ENCODE data around the gene CLN3.
"Not testable (repeated sequence)": the region's sequence is repeated elsewhere in the genome, so short reads cannot be mapped to it uniquely, and the experiment has no call there.

Gene CLN3

DNA sequence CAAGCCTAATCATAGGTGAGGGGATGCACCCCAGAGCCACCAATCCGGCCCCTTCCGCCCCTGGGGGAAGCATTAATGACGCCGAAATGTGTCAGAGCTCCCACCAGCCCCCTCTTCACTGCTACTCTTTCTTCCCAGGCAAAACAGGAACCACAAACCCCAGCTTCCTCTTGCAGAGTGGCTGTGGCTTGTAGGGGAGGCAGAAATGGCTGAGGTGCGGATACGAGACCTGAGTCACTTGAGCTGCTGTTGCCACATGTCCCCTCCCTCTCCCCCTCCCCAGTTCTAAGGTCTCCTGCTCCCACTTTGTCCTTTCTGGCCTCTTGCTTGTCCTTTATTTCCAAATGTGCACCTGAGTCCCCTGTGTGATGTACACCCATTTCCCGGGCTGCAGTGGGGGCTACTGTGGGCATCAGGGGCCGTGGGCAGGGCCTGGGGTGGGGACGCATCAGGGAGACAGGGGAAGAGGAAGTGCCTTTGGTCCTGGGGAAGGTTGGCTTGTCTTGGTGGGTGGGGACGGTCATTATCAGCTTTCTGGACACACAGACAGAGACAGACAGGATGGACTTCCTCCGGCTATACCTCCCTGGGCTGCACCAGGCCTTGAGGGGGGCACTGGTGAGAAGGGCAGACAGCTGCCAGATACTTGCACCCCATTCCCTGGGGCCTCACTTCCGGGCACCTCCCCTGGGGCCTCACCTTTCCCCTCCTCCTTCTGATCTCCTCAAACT is 2.4 kb upstream of the CLN3 start, which contains the start of gene APOBR:
APOBR (plus strand) TSS at position 523 of the 731 bp plus-strand sequence; CDS start at position 562, 39 bp downstream.
- DNase-seq: peak; percentile 97

DNA sequence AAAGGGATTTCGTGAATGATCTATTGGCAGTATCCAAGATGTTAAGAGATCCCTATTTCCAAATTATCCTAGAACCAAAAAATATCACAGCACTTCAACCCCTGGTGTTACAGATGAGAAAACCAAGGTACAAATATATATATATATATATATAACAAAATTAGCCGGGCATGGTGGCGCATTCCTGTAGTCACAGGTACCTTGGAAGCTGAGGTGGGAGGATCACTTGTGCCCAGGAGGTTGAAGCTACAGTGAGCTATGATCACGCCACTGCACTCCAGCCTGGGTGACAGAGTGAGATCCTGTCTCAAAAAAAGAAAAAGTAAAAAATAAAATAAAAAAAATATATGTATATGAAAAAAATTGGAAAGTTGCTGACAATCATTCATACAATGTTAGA is 637 bp upstream of the CLN3 start:
- no peak for DNase-seq

- no peak for DNase-seq
Measured at GRCh38 chr16:28491230-28491969, 474 bp downstream of the CLN3 start.

GRCh38 chr16:28486266-28486665 is 5.6 kb downstream of the CLN3 start:
- DNase-seq: no peak

GRCh38 chr16:28483361-28483760 is 8.5 kb downstream of the CLN3 start:
- DNase-seq: not testable (repeated sequence)

DNA sequence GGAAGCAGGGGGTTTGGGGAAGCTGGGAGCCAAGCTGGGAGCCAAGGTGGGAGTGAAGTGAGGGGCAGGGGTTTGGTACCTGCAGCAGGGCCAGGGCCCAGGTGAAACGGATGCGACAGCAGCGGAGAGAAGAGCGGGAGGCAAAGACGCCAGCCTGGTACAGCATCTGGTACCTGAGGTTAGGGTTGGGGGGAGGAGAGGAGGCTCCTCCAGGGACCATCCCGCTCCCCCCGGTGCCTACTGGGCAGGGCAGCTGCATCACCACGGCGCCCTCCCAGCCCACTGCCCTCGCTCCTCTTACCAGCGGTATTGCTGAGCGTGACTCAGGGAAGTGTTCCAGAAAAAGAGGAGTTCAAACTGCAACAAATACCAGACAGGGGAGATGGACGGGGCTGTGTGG is 9.8 kb downstream of the CLN3 start:
- no peak for DNase-seq

DNA sequence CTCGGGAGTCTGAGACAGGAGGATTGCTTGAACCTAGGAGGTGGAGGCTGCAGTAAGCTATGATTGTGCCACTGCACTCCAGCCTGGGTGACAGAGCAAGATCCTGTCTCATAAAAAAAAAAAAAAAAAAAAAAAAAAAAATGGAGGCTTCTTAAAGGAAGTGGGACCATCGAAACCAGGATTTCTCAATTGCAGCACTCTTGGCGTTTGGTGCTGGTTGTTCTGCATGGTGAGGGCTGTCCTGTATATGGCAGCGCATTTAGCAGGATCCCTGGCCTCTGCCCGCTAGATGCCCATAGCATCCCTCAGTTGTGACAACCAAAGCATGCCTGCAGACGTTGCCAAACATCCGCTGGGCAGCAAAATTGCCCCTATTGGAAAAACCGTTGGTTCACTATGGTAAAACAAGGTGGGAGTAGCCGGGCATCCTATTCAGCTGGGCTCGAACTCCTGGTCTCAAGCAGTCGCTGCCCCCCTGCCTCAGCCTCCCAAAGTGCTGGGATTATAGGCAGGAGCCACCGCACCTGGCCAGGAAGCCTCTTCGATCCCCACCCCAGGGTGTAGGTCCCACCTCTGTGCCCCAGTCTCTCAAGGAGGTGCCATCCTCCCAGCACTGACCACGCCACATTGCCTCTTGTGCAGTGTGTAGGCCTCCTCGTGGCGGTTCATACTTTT is 13.2 kb downstream of the CLN3 start:
- DNase-seq: no peak

- no peak for DNase-seq
Measured at GRCh38 chr16:28477311-28477920, 14.5 kb downstream of the CLN3 start.

DNA sequence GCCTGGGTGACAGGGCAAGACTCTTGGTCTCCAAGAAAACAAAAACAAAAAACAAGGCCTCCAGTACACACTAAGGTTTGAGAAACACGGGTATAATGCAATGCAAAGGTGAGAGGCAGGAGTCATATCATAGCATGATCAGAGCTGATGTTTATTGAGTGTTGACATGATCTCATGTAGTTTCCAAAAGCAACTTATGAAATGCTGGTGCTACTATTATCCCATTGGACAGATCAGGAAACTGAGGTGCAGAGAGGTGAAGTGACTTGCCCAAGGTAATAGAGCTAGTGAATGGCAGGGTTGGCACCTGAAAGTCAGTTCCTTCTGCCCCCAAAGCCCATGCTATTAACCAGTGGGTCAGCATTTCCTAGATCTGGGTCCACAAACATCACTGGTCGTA is 16.7 kb downstream of the CLN3 start:
- no peak for DNase-seq

DNA sequence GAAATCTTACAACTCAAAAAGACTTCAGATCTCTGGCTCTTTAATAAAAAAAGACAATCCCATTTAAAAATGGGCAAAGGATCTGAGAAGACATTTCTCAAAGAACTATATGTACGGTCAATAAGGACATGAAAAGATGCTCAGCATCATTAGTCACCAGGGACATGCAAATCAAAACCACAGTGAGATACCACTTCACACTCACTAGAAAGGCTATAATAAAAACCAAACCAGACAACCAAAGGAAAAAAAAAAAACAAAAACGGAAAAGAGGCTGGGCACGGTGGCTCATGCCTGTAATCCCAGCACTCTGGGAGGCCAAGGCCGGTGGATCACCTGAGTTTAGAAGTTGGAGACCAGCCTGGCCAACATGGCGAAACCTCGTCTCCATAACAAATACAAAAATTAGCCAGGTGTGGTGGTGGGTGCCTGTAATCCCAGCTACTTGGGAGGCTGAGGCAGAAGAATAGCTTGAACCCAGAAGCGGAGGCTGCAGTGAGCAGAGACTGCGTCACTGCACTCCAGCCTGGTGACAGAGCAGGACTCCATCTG is 18.1 kb downstream of the CLN3 start:
- DNase-seq: no peak

GRCh38 chr16:28447081-28447480 is 44.8 kb downstream of the CLN3 start:
- DNase-seq: not testable (repeated sequence)

DNA sequence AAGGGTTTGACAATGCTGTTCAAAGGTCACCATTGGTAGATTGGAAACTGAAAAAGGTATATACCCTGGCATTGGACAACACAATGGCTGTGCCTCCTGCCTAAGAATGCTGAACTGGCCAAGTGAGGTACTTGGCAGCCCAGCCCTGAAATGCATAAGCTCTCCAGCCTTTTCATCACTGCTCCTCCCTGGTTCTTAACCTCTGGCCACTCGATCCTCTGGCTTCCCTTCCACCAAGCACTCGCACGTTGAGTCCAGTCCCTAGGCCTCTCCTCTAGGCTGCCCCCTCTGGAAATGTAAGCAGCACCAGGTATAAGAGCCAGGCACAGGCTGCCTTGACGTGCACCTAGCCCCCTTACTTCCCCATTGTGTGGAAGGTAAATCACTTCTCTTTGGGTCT is 45.5 kb downstream of the CLN3 start:
- not testable (repeated sequence) for DNase-seq

GRCh38 chr16:28443943-28444342 is 47.9 kb downstream of the CLN3 start:
- DNase-seq: not testable (repeated sequence)

DNA sequence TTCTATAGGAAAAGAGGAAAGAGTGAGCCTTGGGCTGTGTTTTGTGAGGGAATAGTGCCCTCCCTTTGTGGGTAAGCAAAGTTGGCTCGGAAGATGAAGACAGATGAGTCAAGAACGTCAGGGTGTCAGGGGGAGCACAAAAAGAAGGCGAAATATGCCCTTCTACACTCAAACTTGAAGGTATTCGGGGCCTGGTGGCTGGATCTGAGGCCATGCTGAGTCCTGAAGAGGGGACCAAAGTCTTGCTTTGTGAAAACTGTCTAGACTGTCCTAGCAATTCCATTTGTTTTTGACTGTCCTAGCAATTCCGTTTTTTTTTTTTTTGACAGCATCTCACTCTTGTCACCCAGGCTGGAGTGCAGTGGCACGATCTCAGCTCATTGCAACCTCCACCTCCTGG is 53.0 kb downstream of the CLN3 start:
- DNase-seq: not testable (repeated sequence)

DNA sequence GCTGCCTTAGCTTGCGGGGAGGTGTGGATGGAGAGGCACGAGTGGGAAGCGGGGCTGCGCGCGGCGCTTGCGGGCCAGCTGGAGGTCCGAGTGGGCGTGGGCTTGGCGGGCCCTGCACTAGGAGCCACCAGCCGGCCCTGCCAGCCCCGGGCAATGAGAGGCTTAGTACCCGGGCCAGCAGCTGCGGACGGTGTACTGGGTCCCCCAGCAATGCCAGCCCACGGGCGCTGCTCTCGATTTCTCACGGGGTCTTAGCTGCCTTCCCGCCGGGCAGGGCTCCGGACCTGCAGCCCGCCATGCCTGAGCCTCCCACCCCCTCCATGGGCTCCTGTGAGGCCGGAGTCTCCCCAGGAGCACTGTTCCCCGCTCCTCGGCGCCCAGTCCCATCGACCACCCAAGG is 56.5 kb downstream of the CLN3 start:
- not testable (repeated sequence) for DNase-seq
